Stimulated activated CD8-positive, alpha-beta memory T cell treated with anti-CD3 and anti-CD28 coated beads, Interleukin-7, amount 100 ng/mL, for 1 hour (primary cell): Measurements from ENCODE around the gene TCAP.
"Not testable (repeated sequence)": the region's sequence is repeated elsewhere in the genome, so short reads cannot be mapped to it uniquely, and the experiment has no call there.

Experiments
- DNase-seq, 2 donors: peaks; one replicate each; pipeline ENCODE4 v3.0.0-alpha.2; 2020; ENCODE audit warnings: low read depth in 2 of 2

Gene TCAP

GRCh38 chr17:39704821-39705551 is 39.8 kb downstream of the TCAP start:
- DNase-seq: no peak

DNA sequence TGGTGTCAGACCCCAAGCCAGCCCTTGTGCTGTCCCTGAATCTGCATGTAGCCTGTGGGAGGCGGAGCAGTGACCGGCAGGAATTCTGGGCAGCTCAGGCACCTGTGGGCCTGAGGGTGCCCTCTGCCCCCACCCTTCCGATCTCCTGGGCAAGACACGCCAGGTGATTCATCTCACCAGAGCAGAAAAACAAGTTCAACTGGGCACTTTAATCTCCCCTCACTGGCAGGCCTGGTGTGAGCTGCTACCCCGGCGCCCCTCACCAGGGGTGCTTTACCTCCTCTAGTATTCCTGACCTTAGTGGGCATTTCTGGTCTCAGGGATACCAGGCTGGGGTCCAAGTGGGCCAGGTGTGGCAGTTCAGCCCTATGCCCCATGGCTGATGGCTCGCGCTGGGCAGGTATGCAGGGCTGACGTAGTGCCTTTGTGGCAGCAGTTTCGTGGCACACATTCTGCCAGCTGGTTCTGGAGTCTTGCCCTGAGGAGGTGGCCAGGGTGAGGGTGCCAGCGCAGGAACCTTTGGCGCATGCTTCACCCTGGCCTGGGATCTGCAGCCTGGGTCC is 40.7 kb downstream of the TCAP start:
- DNase-seq: no peak

DNA sequence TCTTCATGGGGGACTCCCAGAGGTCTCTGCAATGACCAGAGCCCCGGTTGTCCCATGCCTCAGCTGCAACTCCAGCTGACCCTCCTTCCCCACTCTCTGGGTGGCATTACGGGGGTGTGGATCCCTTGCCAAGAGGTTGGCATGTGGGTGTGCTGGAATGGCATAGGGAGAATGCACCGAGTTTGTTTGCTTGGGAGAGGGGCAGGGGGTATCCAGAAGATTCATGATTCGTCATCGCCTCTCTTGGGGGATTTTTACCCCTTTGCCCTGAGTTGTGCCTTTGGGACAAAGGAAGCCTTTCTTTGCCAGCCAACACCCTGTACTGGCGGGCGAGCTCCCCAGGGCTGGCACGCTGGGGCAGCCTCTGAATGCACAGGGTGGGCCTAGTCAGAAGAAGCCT is 41.2 kb downstream of the TCAP start:
- no peak for DNase-seq

DNA sequence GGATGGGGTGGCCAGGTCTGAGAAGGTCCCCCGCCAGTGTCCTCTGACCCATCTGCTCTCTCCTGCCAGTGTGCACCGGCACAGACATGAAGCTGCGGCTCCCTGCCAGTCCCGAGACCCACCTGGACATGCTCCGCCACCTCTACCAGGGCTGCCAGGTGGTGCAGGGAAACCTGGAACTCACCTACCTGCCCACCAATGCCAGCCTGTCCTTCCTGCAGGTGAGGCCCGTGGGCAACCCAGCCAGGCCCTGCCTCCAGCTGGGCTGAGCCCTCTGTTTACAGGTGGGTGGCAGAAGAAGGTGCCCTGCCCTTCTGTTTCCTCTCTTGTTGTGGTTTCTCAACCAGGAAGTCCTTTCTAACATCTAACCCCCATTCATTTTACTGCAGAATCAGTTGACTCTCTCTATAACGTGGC is 41.8 kb downstream of the TCAP start:
- DNase-seq: no peak

GRCh38 chr17:39709319-39709997 is 44.3 kb downstream of the TCAP start:
- DNase-seq: no peak

- DNase-seq: no peak
These were observed 45.1 kb downstream of the TCAP start for GRCh38 chr17:39709998-39710964.

GRCh38 chr17:39711071-39711470 is 45.9 kb downstream of the TCAP start:
- not testable (repeated sequence) for DNase-seq

- no peak for DNase-seq
These were observed 46.7 kb downstream of the TCAP start for GRCh38 chr17:39711851-39712250.

- DNase-seq: no peak
These were observed 49.1 kb downstream of the TCAP start for GRCh38 chr17:39714234-39714633.

- no peak for DNase-seq
These were observed 50.4 kb downstream of the TCAP start for GRCh38 chr17:39715375-39716072.
